Osteocyte (in vitro differentiated cells): ENCODE data around the gene EPS8L2. TPM values are rescaled to one million over a fixed set of nuclear protein-coding genes. Genes with fewer than 3 reads are reported as not detected.
A peak's percentile ranks its signal among the peaks of the same experiment; 100 is the strongest.

Source experiments
- DNase-seq: peaks from one replicate; pipeline ENCODE4 v3.0.0; 2021; ENCODE audit warnings: mixed read lengths; ENCODE audit not compliant: unreplicated experiment; ENCODE audit errors: extremely low spot score
- H3K27ac Mint-ChIP-seq: one replicate; pipeline ENCODE4 v1.8.0; 2021; ENCODE audit warnings: mild to moderate bottlenecking, mixed read lengths; ENCODE audit not compliant: unreplicated experiment
- H3K27me3 Mint-ChIP-seq: one replicate; pipeline ENCODE4 v1.8.0; 2021; ENCODE audit warnings: mixed read lengths; ENCODE audit not compliant: unreplicated experiment
- H3K36me3 Mint-ChIP-seq: one replicate; pipeline ENCODE4 v1.8.0; 2021; ENCODE audit warnings: mixed read lengths; ENCODE audit not compliant: unreplicated experiment
- H3K4me1 Mint-ChIP-seq: one replicate; pipeline ENCODE4 v1.8.0; 2021; ENCODE audit warnings: mixed read lengths; ENCODE audit not compliant: unreplicated experiment
- H3K4me3 Mint-ChIP-seq: one replicate; pipeline ENCODE4 v1.8.0; 2021; ENCODE audit warnings: mild to moderate bottlenecking, moderate library complexity, mixed read lengths; ENCODE audit not compliant: unreplicated experiment
- H3K9me3 Mint-ChIP-seq: one replicate; pipeline ENCODE4 v1.8.0; 2021; ENCODE audit warnings: mixed read lengths; ENCODE audit not compliant: unreplicated experiment
- total RNA-seq: library from RNA; stranded (reverse); gene quantifications from 2 replicates; pipeline ENCODE4 v1.2.1, GENCODE V29; 2021
- TF ChIP-seq, protein P1 (sequence below): fragments of 200-600 bp; sonication (generic); IDR thresholded peaks from 2 replicates; pipeline ENCODE4 v1.5.0; 2021; ENCODE audit warnings: antibody characterized with exemption, mild to moderate bottlenecking, moderate library complexity

The EPS8L2 gene
- total RNA-seq, 1 donor from 2014 or later, result 39.3 TPM

DNA sequence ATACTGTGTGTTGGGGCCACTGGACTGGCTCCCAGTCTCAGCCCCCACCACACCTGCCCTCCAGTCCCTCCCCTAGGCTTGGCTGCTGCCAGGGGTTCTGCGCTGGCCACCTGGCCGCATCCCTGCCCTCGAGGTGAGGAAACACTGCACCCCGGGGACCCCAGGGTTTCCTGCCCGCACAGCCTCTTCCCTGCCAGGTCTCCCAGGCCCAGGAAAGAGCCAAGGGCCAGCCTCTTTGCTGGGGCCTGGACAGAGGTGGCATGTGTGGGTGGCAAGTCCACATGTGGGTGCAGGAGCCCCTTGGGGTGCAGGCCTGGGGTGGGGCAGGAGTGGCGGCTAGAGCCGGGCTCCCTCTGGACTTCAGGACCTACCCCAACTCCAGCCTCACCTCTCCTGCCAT, 2.5 kb downstream of the EPS8L2 start:
- DNase-seq, result no peak
- H3K27me3 Mint-ChIP-seq, result no peaks in the 10 kb centered on the region
- no peak overlapping the region for H3K4me3 Mint-ChIP-seq
- H3K36me3 Mint-ChIP-seq, result no peaks in the 10 kb centered on the region
- peaks cover 54% of the 10 kb centered on the region for H3K4me1 Mint-ChIP-seq
- TF ChIP-seq, protein P1, sequence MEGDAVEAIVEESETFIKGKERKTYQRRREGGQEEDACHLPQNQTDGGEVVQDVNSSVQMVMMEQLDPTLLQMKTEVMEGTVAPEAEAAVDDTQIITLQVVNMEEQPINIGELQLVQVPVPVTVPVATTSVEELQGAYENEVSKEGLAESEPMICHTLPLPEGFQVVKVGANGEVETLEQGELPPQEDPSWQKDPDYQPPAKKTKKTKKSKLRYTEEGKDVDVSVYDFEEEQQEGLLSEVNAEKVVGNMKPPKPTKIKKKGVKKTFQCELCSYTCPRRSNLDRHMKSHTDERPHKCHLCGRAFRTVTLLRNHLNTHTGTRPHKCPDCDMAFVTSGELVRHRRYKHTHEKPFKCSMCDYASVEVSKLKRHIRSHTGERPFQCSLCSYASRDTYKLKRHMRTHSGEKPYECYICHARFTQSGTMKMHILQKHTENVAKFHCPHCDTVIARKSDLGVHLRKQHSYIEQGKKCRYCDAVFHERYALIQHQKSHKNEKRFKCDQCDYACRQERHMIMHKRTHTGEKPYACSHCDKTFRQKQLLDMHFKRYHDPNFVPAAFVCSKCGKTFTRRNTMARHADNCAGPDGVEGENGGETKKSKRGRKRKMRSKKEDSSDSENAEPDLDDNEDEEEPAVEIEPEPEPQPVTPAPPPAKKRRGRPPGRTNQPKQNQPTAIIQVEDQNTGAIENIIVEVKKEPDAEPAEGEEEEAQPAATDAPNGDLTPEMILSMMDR, result no peak
- H3K27ac Mint-ChIP-seq, result no peak overlapping the region
- H3K9me3 Mint-ChIP-seq, result no peaks in the 10 kb centered on the region

DNA sequence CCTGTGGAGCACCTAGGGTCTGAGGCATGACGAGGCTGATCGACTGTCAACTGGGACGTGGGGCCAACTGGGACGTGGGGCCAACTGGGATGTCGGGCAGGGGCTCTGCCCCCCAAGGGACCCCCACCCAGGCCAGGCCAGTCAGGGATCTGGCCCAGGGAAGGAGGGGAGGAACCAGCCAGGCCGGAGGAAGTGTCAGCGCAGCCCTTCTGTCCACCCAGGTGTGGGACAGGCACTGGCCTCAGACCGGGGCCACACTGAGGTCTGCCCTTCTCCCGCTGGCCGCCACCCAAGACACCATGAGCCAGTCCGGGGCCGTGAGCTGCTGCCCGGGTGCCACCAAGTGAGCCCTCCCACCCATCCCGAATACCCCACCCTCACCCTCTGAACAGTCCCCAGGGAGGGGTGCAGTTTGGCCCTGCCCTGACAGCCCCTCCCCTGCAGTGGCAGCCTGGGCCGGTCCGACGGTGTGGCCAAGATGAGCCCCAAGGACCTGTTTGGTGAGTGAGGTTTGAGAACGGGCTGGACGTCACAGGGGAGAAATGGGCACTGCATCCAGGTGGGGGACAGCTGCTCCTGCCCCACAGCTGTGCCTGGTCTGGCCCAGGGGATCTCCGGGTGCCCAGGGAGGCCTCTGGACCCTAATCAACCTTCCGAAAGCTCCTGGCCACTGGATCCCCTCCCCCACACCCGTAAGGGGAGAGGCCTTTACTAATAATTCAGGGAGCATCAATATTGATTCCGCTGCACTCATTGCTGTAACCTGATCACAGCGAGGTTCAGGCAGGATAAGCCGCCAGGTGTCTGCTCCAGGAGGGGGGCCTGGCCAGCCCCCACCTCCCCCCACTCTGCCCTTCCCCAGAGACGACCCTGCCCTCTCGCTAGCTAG, 3.3 kb downstream of the EPS8L2 start:
- Mint-ChIP-seq H3K9me3 (no peaks in the 10 kb centered on the region), H3K27ac (no peak overlapping the region), H3K27me3 (no peaks in the 10 kb centered on the region), H3K36me3 (no peaks in the 10 kb centered on the region), H3K4me3 (no peak overlapping the region), H3K4me1 (peaks cover 47% of the 10 kb centered on the region)
- TF ChIP-seq, protein P1, result no peak
- no peak for DNase-seq

DNA sequence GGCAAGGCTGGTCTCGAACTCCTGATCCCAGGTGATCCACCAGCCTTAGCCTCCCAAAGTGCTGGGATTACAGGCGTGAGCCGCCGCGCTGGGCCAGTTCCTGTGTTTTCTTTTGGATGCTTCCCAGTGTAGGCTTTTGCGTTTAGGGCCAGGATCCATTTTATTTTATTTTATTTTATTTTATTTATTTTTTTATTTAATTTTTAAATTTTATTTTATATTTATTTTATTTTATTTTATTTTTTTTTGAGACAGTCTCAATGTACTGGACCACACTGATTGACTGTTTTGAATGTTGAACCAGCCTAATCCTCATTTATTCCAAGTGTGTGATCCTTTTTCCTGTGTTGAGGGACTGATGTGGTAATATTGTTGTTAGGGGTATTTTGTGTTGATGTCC, 8.4 kb downstream of the EPS8L2 start:
- Mint-ChIP-seq H3K4me3 (no peak overlapping the region), H3K36me3 (peaks cover 6% of the 10 kb centered on the region), H3K4me1 (peaks cover 37% of the 10 kb centered on the region), H3K27ac (no peak overlapping the region), H3K9me3 (no peaks in the 10 kb centered on the region), H3K27me3 (no peaks in the 10 kb centered on the region)
- DNase-seq, result no peak
- TF ChIP-seq, protein P1, result no peak

DNA sequence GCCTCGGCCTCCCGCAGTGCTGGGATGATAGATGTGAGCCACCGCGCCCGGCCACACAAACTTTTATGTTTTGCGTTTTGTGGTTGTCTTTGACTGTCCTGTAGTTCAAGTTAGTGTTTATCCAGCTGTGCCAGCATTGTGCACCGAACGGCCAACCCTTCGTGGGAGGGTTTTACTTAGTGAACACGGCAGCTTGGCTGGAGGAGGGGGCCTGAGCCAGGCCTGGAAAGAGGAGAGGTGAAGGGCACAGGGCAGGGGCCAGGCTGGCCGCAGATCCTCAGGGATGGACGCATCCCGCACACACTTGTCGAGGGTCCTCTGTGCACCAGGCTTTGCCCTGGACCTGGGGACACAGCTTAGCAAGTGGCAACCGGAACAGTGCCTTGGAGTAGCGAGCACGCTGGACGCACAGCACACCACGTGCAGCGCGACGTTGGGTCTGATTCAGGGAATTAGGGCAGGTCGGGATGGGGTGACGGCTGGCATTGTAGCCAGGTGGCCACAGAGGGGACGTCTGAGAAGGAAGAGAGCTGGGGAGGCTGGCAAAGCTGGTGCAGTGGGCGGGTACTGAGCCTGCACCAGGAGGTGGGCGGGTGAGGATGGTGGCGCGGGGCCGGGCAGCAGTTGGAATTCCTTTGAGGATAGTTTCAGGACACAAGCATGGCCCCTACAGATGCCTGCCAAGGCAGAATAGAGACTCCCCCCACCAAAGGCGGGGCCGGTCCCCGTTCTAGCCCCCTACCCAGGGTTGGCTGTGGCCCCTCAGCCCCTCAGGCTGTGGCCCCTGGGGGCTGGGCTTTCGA, 13.4 kb downstream of the EPS8L2 start:
- Mint-ChIP-seq H3K4me1 (peaks cover 25% of the 10 kb centered on the region), H3K36me3 (peaks cover 6% of the 10 kb centered on the region), H3K4me3 (no peak overlapping the region), H3K27me3 (no peaks in the 10 kb centered on the region), H3K9me3 (no peaks in the 10 kb centered on the region), H3K27ac (peak overlapping the region; percentile 72)
- TF ChIP-seq, protein P1, result no peak
- no peak for DNase-seq
